ENCODE results near the gene PPIF.

Gene PPIF

GRCh38 chr10:79347226-79347893 is at the start of gene PPIF:
Gene PPIF, plus strand, starts transcription at chr10:79347469. Its CDS starts 80 bp downstream, at chr10:79347549.
- peak within 1 kb of the TSS; percentile 89 for H3K4me3 ChIP-seq (ENCODE audit: low read length)
- TF ChIP-seq ZNF274 (IDR thresholded peaks at IDR 0.05; ENCODE audit: low read depth, low read length) = no peak

DNA sequence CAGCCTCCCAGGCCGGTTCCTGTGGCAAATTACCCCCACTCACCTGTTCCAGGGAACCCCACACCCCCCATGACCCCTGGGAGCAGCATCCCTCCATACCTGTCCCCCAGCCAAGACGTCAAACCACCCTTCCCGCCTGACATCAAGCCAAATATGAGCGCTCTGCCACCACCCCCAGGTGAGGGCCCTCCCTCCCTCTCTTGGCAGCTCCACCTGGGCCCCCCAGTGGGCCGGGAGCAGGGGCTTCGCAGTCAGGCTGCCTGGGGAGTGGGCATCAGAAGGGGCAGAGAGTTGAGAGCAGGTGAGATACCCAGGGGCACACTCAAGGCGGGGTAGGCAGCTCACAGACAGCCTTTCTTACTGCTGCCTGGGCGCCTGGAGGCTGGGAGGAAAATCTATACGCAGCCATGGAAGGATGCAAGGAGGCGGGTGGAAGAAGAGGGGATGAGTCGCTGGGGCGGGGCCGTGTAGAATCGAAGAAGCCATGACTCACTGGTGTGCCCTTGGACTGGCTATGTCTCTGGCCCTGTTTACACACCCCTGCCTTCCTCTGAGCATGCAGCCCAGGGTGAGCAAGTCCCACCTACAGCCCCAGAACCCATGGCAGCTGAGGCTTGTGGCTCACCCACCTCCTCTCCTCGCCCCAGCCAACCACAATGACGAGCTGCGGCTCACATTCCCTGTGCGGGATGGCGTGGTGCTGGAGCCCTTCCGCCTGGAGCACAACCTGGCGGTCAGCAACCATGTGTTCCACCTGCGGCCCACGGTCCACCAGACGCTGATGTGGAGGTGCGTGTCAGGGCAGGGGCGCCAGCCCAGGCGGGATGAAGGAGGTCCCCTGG is 48.6 kb upstream of the PPIF start:
- TF ChIP-seq ZNF274 (IDR thresholded peaks at IDR 0.05; ENCODE audit: low read depth, low read length) = no peak
- no peak overlapping the region for H3K4me3 ChIP-seq (ENCODE audit: low read length)

- H3K4me3 ChIP-seq (ENCODE audit: low read length) = no peak overlapping the region
- no peak for TF ChIP-seq ZNF274 (IDR thresholded peaks at IDR 0.05; ENCODE audit: low read depth, low read length)
These were observed 47.6 kb upstream of the PPIF start for GRCh38 chr10:79299397-79300241.

DNA sequence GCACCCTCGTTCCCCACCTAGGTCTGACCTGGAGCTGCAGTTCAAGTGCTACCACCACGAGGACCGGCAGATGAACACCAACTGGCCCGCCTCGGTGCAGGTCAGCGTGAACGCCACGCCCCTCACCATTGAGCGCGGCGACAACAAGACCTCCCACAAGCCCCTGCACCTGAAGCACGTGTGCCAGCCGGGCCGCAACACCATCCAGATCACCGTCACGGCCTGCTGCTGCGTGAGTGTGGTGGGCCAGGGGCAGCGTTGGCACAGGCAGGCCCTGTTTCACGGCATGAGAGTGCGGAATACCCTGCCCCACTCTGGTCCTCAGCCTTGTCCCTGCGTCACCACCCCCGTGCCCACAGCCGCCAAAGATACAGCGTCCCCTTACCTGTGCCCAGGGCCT is 46.6 kb upstream of the PPIF start:
- H3K4me3 ChIP-seq (ENCODE audit: low read length) = no peak overlapping the region
- TF ChIP-seq ZNF274 (IDR thresholded peaks at IDR 0.05; ENCODE audit: low read depth, low read length) = no peak

GRCh38 chr10:79301754-79302530 is 45.3 kb upstream of the PPIF start:
- no peak for TF ChIP-seq ZNF274 (IDR thresholded peaks at IDR 0.05; ENCODE audit: low read depth, low read length)
- no peak overlapping the region for H3K4me3 ChIP-seq (ENCODE audit: low read length)

DNA sequence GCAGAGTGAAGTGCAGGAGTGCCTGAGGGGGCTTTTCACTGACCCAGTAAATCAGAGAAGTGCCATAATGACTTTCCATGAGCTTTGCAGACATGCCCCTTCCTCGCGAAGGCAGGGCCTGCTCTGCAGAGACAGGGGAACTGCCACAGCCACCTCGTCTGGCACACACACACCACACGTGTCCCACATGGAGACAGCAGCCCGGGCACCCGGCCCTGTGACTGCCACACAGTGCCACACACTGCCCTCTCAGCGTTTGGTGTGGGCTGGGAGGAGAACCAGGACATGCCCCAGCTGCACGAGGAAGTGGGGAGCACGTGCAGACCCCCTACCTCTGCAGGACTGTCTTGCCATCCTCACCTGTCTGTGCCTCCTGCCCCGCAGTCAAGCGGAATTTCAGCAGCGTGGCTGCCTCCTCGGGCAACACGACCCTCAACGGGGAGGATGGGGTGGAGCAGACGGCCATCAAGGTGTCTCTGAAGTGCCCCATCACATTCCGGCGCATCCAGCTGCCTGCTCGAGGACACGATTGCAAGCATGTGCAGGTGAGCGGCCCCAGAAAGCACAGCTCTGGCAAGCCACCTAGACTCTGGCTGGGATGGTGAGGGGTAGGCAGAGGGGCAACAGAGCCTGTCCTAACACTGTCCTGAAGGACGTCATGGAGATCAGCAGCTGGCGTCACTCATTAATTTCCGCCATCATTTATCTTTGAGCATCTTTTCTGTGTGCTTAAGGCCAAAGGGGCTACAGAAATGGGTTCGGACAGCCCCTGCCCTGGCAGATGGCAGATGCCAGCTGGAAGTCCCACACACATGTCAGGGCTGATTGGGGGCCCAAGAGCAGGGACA is 43.4 kb upstream of the PPIF start:
- no peak for TF ChIP-seq ZNF274 (IDR thresholded peaks at IDR 0.05; ENCODE audit: low read depth, low read length)
- no peak overlapping the region for H3K4me3 ChIP-seq (ENCODE audit: low read length)

DNA sequence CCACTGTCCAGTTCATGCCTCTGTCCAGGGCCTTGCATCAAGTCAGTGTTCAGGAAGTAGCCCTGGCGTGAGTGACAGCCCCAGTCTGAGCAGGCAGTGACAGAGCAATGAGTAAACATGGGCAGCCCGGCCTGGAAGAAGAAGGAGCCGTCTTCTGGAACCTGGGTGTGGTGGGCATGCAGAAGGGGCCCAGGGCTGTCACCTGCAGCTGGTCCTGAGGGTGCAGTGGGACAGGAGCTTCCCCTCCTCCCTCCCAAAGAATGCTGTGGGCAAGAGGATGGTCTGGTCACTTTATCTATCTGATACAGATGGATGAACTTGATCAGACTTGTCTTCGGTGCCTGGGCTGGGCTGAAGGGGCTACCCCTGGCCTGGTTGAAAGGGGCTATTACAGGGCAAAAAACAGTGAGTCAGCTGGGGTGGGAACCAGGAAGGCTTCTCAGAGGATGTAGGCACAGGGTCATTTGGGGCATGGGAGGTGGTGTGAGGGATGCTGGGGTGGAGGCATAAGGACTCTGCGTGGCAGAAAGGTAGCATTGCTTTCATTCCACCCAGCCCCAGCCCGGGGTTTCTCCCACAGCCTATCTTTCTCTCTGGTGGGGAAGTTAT is 42.7 kb upstream of the PPIF start:
- no peak overlapping the region for H3K4me3 ChIP-seq (ENCODE audit: low read length)
- TF ChIP-seq ZNF274 (IDR thresholded peaks at IDR 0.05; ENCODE audit: low read depth, low read length) = no peak

DNA sequence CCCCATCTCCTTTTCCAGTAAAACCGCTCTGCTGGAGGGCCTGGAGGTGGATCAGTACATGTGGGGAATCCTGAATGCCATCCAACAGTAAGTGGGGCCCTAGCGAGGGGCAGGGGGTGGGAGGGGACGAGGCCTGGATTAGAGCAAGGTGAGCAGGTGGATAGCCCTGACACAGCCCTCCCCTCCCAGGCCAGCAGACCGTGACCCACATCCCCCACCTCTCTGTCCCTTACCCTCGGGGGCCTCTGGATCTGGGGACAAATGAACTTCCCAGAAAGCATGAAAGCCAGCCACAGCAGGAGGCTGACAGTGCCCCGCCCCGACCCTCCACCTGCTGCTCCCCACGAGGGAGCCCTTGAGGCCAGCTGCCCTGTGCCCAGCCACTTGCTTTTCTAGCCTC is 41.8 kb upstream of the PPIF start:
- TF ChIP-seq ZNF274 (IDR thresholded peaks at IDR 0.05; ENCODE audit: low read depth, low read length) = no peak

DNA sequence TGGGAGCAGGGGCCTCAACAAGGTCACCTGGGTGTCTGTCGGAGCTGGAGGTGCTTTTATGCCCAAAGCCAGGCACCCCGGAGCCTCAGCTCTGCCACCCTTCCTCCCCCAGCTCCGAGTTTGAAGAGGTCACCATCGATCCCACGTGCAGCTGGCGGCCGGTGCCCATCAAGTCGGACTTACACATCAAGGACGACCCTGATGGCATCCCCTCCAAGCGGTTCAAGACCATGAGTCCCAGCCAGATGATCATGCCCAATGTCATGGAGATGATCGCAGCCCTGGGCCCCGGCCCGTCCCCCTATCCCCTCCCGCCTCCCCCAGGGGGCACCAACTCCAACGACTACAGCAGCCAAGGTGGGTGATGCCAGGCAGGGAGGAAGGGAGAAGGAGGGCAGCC is 41.3 kb upstream of the PPIF start:
- H3K4me3 ChIP-seq (ENCODE audit: low read length) = no peak overlapping the region
- no peak for TF ChIP-seq ZNF274 (IDR thresholded peaks at IDR 0.05; ENCODE audit: low read depth, low read length)

More for the DNA sequence above, 41.8 kb upstream of the PPIF start:
- no peak overlapping the region for H3K4me3 ChIP-seq (ENCODE audit: low read length)

DNA sequence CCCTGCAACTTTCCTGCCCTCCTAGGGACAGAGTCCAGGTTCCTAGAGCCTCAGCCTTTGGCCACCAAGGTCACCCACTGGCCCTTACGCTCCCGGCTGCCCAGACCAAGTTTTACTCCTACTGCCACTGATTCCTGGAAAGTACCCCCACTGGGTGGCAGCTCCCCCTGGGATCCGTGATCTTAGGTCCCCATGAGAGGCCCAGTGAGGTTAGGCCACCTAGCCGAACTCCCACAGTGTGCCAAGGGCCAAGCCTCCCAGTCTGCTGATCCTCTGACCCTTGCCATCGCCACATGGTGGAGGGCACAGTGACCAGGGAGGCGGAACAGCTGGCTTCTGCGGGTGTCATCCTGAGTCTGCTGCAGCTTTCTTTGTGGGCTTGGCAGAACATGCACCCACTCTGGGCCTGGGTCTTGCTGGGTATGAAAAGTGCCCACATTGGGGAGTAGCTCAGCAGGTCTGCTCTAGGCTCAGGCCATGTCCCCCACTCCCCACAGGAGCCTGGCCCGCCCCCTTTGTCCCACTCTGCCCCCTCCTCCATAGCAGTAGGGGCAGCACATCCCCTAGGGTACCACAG is 40.5 kb upstream of the PPIF start:
- TF ChIP-seq ZNF274 (IDR thresholded peaks at IDR 0.05; ENCODE audit: low read depth, low read length) = no peak
- no peak overlapping the region for H3K4me3 ChIP-seq (ENCODE audit: low read length)

DNA sequence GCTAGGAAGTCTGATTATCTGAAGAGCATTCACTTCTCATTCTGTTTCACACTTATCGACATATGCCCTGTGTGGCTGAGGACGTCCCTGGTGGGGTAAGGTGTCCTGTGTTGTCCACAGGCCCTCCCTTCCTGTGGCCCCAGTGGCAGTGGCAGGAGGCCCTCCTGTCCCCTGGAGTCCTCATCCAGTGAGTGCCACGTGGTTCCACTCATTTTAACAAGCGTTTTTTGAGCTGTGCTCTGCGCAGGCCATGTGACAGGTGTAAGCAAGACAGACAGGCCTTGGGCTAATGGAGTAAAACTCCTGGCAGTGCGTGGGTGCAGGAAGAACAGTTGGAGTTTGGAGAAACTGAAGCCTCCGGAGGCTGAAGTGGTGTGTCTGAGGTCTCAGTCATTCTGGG is 39.3 kb upstream of the PPIF start:
- H3K4me3 ChIP-seq (ENCODE audit: low read length) = no peak overlapping the region
- TF ChIP-seq ZNF274 (IDR thresholded peaks at IDR 0.05; ENCODE audit: low read depth, low read length) = no peak

- H3K4me3 ChIP-seq (ENCODE audit: low read length) = no peak overlapping the region
- TF ChIP-seq ZNF274 (IDR thresholded peaks at IDR 0.05; ENCODE audit: low read depth, low read length) = no peak
These were observed 38.2 kb upstream of the PPIF start for GRCh38 chr10:79308969-79309665.
